HepG2 (cell line): ENCODE measurements around the gene PRR22. TPM values are rescaled to one million over a fixed set of nuclear protein-coding genes. Genes with fewer than 3 reads are reported as not detected.

Experiments
- MXI1 ChIP-seq: IDR thresholded peaks from 3 replicates; pipeline ENCODE4 v1.6.1; 2012; ENCODE audit warnings: low read depth, low read length, inconsistent platforms, borderline replicate concordance
- ZBTB3 ChIP-seq: sonication (generic); formaldehyde crosslinking; IDR thresholded peaks from 2 replicates; pipeline ENCODE4 v1.4.0; 2020; ENCODE audit warnings: low read depth, mild to moderate bottlenecking, moderate library complexity, missing genetic modification reagents, borderline replicate concordance
- ZBTB33 ChIP-seq: sonication (generic); formaldehyde crosslinking; IDR thresholded peaks from 2 replicates; pipeline ENCODE4 v1.4.0; 2020; ENCODE audit warnings: missing genetic modification reagents
- ZBTB7A ChIP-seq: sonication (generic); formaldehyde crosslinking; IDR thresholded peaks from 2 replicates; pipeline ENCODE4 v1.8.0; 2022; ENCODE audit warnings: mild to moderate bottlenecking, missing genetic modification reagents
- polyA plus RNA-seq, 8 experiments: library from polyadenylated mRNA; depleted of rRNA in 3 of 8; stranded (reverse) in 7 of 8; unstranded in 1 of 8; fragments of >200 nt; fragmentation: Illumina TruSeq in 4 of 8; extraction: Trizol in 4 of 8; gene quantifications; 2 replicates each; pipeline versions ENCODE4 v1.2.1 to v1.2.3, GENCODE V29; 2011 to 2016; ENCODE audit warnings: low read depth in 4 of 8, missing spikeins in 1 of 8, mixed read lengths in 1 of 8; ENCODE audit not compliant: insufficient read depth in 1 of 8
- total RNA-seq, 5 experiments: library from RNA; depleted of rRNA; stranded (reverse); fragments of >200 nt; fragmentation: Illumina TruSeq; extraction: Trizol; gene quantifications; 2 replicates each; pipeline ENCODE4 v1.2.3, GENCODE V29; 2016; ENCODE audit warnings: low read depth in 1 of 5
- TF ChIP-seq, protein P1 (sequence below): sonication (generic); formaldehyde crosslinking; IDR thresholded peaks from 2 replicates; pipeline ENCODE4 v1.4.0; 2020; ENCODE audit warnings: missing genetic modification reagents

PRR22 gene
- total and polyA plus RNA-seq, 2 of the 13 experiments (the other 11 are each of a cell fraction or from before 2014, with no cell fraction given): 0.84 to 2.3 TPM

GRCh38 chr19:5801796-5802619 lies 17.5 kb upstream of the PRR22 start (continued):
- TF ChIP-seq ZBTB33 (CRISPR knock-in tag): peak; percentile 36; the same call in 1 of the 2 replicates
- TF ChIP-seq ZBTB3 (CRISPR knock-in tag): no peak
- TF ChIP-seq, protein P1, sequence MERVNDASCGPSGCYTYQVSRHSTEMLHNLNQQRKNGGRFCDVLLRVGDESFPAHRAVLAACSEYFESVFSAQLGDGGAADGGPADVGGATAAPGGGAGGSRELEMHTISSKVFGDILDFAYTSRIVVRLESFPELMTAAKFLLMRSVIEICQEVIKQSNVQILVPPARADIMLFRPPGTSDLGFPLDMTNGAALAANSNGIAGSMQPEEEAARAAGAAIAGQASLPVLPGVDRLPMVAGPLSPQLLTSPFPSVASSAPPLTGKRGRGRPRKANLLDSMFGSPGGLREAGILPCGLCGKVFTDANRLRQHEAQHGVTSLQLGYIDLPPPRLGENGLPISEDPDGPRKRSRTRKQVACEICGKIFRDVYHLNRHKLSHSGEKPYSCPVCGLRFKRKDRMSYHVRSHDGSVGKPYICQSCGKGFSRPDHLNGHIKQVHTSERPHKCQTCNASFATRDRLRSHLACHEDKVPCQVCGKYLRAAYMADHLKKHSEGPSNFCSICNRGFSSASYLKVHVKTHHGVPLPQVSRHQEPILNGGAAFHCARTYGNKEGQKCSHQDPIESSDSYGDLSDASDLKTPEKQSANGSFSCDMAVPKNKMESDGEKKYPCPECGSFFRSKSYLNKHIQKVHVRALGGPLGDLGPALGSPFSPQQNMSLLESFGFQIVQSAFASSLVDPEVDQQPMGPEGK (CRISPR knock-in tag): peak; percentile 31; the same call in 1 of the 2 replicates
- 0 out of 3 replicates have a peak, but pooled peaks have one; percentile 9 for TF ChIP-seq MXI1
- 0 out of 2 replicates have a peak, but pooled peaks have one; percentile 26 for TF ChIP-seq ZBTB7A
